ENCODE results near the gene CASP6.

GRCh38 chr4:109735566-109736365 is 32.5 kb upstream of the CASP6 start:
- TF ChIP-seq CTCF (IDR thresholded peaks at IDR 0.05) (no peak), POLR2A (IDR thresholded peaks at IDR 0.05) (no peak), POLR2AphosphoS5 (IDR thresholded peaks at IDR 0.05) (no peak)

Data from breast epithelium (tissue), 3 donors.